ENCODE results near the gene P2RX3.
"Not testable (repeated sequence)": the region's sequence is repeated elsewhere in the genome, so short reads cannot be mapped to it uniquely, and the experiment has no call there.

P2RX3 gene

GRCh38 chr11:57338142-57338541, at the start of gene P2RX3:
TSS of gene P2RX3 (plus strand) at chr11:57338352. CDS start at chr11:57338551, 199 bp downstream.
- no peak for DNase-seq

DNA sequence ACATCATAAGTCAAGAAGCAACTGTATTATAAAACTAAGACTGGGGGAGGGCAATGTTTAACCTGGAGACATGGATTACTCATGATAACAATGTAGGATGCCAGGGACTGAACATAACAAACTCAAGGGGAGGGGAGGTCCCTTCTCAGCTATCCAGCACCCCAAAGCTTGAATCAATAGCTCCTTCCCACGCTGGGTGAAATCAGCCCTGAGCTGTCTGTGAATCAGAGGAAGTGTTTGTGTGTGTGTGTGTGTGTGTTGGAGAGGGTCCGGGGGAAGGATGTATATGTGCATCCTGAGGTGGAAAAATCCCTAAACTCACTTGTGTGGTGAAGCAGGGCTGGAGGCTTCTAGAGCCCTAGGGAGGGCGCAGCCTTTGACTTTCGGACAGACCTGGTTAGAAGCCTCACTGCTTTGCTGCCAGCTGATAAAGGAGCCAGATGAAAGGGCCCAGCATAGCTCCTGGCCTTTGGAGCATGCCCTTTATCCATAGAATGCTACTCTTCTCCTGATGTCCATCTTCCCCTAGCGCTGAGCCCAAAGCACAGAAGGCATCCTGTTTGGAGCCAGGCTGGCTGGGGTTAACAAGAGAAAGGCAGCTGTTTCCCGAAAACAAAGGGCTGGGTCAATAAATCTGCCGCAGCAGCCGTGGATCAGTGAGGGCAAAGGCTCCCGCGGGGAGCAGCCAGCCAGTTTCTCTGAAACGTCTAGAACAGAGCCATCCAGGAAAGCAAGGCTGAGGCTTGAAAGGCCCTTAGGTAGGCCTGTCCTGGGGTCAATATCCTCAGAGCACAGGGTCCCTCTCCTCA, 49.2 kb upstream of the P2RX3 start:
- peak; percentile 15 for DNase-seq

DNA sequence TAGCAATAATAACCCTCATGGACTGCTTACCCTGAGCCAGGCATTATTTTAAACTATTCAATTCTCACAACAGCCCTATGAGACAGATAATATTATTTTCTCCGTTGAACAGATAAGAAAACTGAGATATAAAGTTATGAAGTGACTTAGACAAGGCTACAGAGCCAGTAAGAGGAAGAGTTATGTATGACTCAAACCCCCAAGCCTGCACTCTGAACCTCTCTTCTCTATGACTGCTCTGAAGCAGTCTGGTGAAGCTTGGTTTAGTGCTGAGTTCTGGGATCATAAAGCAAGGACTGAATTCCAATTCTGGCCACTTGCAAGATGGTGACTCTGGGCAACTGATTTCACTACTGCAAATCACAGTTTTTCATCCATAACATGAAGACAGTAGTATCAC, 47.9 kb upstream of the P2RX3 start:
- DNase-seq: no peak

- no peak for DNase-seq
These were observed 43.7 kb upstream of the P2RX3 start for GRCh38 chr11:57294225-57295131.

DNA sequence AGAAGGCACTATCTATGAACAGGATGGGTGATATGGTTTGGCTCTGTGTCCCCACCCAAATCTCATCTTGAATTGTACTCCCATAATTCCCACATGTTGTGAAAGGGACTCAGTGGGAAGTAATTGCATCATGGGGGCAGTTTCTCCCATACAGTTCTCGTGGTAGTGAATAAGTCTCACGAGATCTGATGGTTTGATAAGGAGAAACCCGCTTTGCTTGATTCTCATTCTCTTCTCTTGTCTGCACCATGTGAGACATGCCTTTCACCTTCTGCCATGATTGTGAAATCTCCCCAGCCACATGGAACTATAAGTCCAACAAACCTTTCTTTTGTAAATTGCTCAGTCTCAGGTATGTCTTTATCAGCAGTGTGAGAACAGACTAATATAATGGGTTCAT, 41.9 kb upstream of the P2RX3 start:
- not testable (repeated sequence) for DNase-seq

- DNase-seq: no peak
These were observed 40.9 kb upstream of the P2RX3 start for GRCh38 chr11:57297221-57297620.

DNA sequence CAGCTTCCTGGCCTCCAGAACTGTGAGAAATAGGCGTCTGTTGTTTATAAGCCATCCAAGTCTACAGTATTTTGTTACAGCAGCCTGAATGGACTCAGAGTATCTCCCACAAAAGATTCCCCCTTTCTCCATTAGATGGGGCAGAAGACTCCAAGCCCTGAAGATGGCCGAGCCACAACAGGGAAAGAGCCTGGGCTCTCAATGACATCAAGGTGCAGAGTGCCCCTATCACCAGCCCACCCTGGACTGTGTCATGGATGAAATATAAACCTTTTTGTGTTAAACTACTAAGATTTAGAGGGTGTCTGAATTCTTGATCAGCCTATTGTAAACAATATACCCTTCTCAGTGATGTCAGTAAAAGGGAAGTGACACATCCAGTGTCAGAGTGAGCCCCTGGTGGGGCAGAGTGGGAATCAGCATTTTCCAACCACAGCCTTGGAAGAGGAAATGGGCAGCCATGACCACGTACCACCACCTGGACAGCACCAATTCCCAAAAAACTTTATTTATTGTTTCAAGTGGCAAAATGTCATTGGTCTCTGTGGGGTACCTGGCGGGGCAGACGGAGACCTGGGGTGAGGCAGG, 38.9 kb upstream of the P2RX3 start:
- no peak for DNase-seq

- DNase-seq: no peak
These were observed 37.4 kb upstream of the P2RX3 start for GRCh38 chr11:57300785-57301184.

DNA sequence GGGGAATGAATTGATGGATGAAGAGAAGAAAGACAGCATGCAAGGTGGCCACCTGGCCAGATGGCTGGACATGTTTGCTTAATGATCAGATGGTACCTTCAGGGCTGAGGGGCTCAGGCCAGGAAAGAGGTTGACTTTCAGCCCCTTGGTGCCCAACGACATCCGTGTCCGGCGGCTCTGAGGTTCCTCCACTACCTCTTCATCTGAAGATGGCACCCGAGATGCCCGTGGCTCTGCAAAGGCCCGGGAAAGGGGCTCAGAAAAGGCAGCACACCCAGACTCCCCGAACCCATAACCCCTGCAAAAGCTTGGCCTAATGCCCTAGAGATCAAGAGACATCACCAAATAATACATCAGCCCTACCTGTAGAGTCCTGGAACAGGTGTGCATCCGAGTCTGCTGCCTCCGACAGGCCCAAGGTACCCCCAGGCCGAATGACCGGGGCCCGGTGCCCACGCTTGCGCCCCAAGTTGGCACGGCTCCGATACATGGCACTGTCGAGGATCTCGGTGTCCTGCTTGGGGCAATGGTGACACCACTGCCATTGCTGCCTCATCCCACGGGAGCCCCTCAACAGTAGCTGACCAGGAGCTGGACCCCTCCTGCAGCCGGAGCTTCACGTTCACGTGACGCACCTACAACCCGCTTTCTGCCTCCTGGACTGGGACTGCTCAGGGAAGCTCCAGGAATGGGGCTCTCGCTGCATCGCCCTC, 36.3 kb upstream of the P2RX3 start:
- no peak for DNase-seq

GRCh38 chr11:57302489-57302888, 35.7 kb upstream of the P2RX3 start:
- no peak for DNase-seq

GRCh38 chr11:57303280-57303989, 34.7 kb upstream of the P2RX3 start:
- no peak for DNase-seq

- no peak for DNase-seq
These were observed 34.1 kb upstream of the P2RX3 start for GRCh38 chr11:57303990-57304579.

GRCh38 chr11:57305523-57305922, 32.6 kb upstream of the P2RX3 start:
- DNase-seq: no peak

- no peak for DNase-seq
These were observed 31.8 kb upstream of the P2RX3 start for GRCh38 chr11:57306161-57306876.

- DNase-seq: no peak
These were observed 31.1 kb upstream of the P2RX3 start for GRCh38 chr11:57306940-57307565.

DNA sequence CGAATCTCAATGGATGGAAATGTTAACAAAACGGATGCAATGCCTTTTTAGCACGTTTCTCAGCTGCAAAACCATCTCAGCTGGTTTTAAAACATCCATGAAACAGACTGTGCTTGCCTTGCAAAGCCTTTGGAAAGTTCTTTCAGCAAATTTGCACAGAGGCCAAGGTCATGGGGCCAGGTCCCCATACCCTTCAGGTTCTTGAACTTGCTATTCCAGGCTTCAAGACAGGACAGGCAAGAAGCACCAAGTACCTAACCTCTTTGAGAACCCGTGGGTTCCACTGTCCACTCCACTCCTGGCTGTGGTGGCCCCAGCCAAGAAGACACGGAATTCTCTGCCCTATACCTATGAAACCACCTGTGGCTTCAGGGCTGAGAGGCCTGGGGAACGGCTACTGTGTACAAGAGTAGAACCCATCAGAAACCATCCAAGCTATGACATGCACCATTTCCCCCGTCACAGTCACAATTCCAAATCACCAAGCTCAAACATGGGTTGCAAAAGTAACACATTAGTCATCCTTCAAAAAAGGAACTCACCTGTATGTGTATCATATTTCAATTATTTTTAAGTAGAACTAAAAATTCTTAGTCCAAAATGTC, 30.4 kb upstream of the P2RX3 start:
- no peak for DNase-seq

- DNase-seq: no peak
These were observed 29.6 kb upstream of the P2RX3 start for GRCh38 chr11:57308426-57309060.

DNA sequence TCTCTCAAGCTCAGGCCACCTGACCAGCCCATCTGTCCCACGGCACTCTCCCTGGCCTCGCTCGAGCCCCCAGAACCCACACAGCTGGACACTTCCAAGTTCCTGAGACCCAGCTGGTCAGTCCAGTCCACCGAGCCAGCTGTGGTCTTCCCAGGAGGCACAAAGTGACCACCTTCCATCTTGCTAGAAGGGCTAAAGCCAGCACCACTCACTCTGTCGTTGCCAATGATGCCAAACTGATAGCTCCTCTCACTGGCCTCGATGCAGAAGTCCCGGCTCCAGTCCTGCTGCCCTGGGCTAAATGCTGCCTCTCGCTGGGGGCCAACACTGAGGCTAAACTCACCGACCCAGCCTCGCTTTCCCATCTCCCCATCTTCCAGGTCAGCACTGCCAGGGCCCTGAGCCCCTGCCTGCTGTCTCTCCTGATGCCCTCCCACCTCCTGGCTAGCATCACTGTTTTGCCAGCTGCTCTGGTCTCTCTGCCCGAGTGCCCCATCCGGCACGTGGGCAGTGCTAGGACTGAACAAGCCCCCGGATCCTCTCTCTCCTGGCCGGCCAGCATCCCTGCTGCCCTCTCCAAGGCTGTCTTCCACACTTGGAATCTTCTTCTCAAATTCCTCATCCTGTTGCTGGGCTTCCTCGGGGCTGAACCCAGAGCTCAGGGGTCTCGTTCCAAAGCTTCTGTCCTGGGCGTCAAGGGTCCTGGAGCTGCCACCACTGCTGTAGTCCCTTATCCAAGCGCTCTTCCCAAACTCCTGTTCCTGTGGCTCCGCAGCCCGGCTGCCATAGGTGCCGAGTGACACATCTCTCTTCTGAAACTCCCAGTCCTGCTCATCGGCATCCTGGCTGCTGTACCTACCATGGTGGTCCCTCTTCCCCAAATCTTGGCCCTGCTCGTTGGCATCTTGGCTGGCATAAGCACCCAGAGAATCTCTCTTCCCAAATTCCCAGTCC, 28.8 kb upstream of the P2RX3 start:
- no peak for DNase-seq
